Measurements from ENCODE around the gene LACTB. TPM values are rescaled to one million over a fixed set of nuclear protein-coding genes. Genes with fewer than 3 reads are reported as not detected.

Gene LACTB
- total RNA-seq, 3 donors from 2014 or later: 15.7 to 17.6 (median 17.1) TPM

DNA sequence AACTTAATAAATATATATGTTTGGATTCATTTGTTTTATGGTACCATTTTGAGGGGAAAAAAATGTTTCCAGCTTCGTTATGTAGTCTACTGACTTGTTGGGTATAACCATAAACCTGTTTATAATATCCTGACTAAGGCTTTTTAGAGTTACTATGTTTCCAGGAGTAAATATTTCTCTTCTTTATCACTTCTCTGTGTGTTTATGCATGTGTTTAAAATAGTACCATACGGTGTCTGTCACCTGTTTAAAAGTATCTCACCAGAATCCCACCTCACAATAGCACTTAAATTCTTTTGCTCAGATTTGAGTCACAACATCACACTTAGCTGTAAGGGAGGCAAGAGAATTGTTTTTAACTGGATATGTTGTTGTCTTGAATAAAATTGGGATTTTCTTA, 15.1 kb downstream of the LACTB start:
- Histone ChIP-seq H3K9me3 (no peaks in the 10 kb centered on the region), H3K27me3 (no peaks in the 10 kb centered on the region), H3K4me3 (no peak overlapping the region), H3K4me1 (no peaks in the 10 kb centered on the region), H3K36me3 (no peaks in the 10 kb centered on the region), H3K27ac (no peak overlapping the region)
- DNase-seq (ENCODE audit: low spot score in 2 of 2): no peak
- intact Hi-C loops (cut with DNase I; ENCODE audit: low total_unique reads): no loop called here
- TF ChIP-seq POLR2AphosphoS5 (IDR thresholded peaks at IDR 0.05) (no peak), POLR2A (IDR thresholded peaks at IDR 0.05) (no peak)
- TF ChIP-seq, protein P1, sequence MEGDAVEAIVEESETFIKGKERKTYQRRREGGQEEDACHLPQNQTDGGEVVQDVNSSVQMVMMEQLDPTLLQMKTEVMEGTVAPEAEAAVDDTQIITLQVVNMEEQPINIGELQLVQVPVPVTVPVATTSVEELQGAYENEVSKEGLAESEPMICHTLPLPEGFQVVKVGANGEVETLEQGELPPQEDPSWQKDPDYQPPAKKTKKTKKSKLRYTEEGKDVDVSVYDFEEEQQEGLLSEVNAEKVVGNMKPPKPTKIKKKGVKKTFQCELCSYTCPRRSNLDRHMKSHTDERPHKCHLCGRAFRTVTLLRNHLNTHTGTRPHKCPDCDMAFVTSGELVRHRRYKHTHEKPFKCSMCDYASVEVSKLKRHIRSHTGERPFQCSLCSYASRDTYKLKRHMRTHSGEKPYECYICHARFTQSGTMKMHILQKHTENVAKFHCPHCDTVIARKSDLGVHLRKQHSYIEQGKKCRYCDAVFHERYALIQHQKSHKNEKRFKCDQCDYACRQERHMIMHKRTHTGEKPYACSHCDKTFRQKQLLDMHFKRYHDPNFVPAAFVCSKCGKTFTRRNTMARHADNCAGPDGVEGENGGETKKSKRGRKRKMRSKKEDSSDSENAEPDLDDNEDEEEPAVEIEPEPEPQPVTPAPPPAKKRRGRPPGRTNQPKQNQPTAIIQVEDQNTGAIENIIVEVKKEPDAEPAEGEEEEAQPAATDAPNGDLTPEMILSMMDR (IDR thresholded peaks at IDR 0.05): no peak

DNA sequence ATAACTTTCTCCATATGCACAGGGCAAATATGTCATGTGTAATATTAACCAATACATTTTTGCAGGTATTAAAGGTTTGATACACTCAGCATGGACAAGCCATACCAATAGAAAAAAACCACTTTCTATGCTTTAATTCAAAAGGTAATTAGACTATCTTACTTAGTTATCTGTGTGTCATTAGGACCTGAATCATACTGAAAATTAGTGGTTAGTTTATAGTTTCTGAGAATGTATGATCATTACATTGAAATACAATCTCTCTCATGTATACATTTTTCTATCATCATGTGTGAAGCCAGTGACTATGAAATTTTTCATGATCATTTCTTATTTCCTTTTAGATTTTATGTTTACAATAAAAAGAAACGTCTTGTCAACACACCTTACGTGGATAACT, 19.3 kb downstream of the LACTB start:
- no peaks in the 10 kb centered on the region for H3K9me3 ChIP-seq
- TF ChIP-seq, protein P1 (IDR thresholded peaks at IDR 0.05): no peak
- no peak for TF ChIP-seq POLR2AphosphoS5 (IDR thresholded peaks at IDR 0.05)
- TF ChIP-seq POLR2A (IDR thresholded peaks at IDR 0.05): no peak
- no peak overlapping the region for H3K4me3 ChIP-seq
- intact Hi-C loops (cut with DNase I; ENCODE audit: low total_unique reads): no loop called here
- no peaks in the 10 kb centered on the region for H3K36me3 ChIP-seq
- no peak for DNase-seq (ENCODE audit: low spot score in 2 of 2)
- H3K27me3 ChIP-seq: no peaks in the 10 kb centered on the region
- no peak overlapping the region for H3K27ac ChIP-seq
- H3K4me1 ChIP-seq: no peaks in the 10 kb centered on the region

DNA sequence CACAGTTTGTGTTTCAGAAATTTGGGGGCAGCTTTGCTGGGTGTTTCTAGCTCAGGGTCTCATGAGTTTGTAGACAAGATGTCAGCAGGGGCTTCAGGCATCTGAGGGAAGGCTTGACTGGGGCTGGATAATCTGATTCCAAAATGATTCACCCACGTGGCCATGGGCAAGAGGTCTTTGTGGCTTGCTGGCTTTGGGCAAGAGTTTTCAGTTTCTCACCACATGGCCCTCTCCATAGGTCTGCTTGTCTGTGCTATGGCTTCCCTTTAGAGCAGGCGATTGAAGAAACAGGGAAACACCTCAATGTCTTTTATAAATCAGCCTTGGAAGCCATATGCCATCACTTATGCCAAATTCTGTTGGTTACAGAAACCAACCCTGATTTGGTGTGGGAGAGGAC, 23.8 kb downstream of the LACTB start:
- DNase-seq (ENCODE audit: low spot score in 2 of 2): no peak
- no peak overlapping the region for H3K27ac ChIP-seq
- no peaks in the 10 kb centered on the region for H3K9me3 ChIP-seq
- H3K4me3 ChIP-seq: no peak overlapping the region
- H3K36me3 ChIP-seq: no peaks in the 10 kb centered on the region
- H3K27me3 ChIP-seq: no peaks in the 10 kb centered on the region
- no peak for TF ChIP-seq POLR2AphosphoS5 (IDR thresholded peaks at IDR 0.05)
- TF ChIP-seq, protein P1 (IDR thresholded peaks at IDR 0.05): no peak
- no peak for TF ChIP-seq POLR2A (IDR thresholded peaks at IDR 0.05)
- intact Hi-C loops (cut with DNase I; ENCODE audit: low total_unique reads): no loop called here
- no peaks in the 10 kb centered on the region for H3K4me1 ChIP-seq

DNA sequence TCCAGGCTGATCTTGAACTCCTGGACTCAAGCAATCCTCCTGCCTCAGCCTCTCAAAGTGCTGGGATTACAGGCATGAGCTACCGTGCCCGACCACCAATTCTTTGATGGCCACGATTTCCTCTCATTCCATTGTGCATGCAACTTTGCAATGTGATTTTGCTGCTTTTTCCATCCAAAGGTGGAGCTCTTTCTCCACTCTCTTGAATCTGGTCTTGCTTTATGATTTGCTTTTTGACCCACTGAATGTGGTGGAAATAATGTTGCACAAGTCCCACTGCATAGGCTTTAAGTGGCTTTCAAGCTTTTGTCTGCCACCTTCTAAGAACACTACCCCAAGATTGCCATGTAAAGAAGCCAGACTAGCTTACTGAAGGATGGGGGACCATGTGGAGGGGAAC, 25.0 kb downstream of the LACTB start:
- Histone ChIP-seq H3K27me3 (no peaks in the 10 kb centered on the region), H3K4me3 (no peak overlapping the region), H3K4me1 (no peaks in the 10 kb centered on the region), H3K27ac (no peak overlapping the region), H3K9me3 (no peaks in the 10 kb centered on the region), H3K36me3 (no peaks in the 10 kb centered on the region)
- no peak for DNase-seq (ENCODE audit: low spot score in 2 of 2)
- intact Hi-C loops (cut with DNase I; ENCODE audit: low total_unique reads): no loop called here
- TF ChIP-seq POLR2AphosphoS5 (IDR thresholded peaks at IDR 0.05) (no peak), POLR2A (IDR thresholded peaks at IDR 0.05) (no peak)
- TF ChIP-seq, protein P1 (IDR thresholded peaks at IDR 0.05): no peak

DNA sequence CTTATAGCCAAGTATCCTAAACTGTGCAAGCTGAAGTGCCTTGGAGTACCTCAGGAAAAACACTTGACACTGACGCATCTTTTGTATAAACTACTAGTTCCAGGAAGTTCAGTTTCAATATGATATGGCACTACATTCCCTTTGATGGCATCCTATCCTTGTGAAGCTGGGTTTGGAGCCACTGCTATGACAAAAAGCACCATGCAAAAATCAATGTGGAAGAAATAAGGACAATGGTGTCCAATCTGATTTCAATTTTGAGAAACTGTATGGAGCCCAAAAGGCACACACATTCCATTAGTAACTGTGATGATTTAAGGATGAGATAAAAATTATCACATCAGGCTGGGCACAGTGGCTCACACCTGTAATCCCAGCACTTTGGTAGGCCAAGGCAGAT, 30.0 kb downstream of the LACTB start:
- no peak for TF ChIP-seq POLR2AphosphoS5 (IDR thresholded peaks at IDR 0.05)
- no peak for TF ChIP-seq POLR2A (IDR thresholded peaks at IDR 0.05)
- TF ChIP-seq, protein P1 (IDR thresholded peaks at IDR 0.05): no peak
- Histone ChIP-seq H3K4me3 (no peak overlapping the region), H3K36me3 (no peaks in the 10 kb centered on the region), H3K27ac (no peak overlapping the region), H3K4me1 (no peaks in the 10 kb centered on the region), H3K9me3 (no peaks in the 10 kb centered on the region), H3K27me3 (no peaks in the 10 kb centered on the region)
- intact Hi-C loops (cut with DNase I; ENCODE audit: low total_unique reads): no loop called here
- DNase-seq (ENCODE audit: low spot score in 2 of 2): no peak

Measured in breast epithelium (tissue), 4 donors.